ENCODE data around the gene LRRC23. TPM values are rescaled to one million over a fixed set of nuclear protein-coding genes. Genes with fewer than 3 reads are reported as not detected.

Gene LRRC23
- total and polyA plus RNA-seq, 7 donors = 5.3 to 21.0 (median 12.2) TPM

DNA sequence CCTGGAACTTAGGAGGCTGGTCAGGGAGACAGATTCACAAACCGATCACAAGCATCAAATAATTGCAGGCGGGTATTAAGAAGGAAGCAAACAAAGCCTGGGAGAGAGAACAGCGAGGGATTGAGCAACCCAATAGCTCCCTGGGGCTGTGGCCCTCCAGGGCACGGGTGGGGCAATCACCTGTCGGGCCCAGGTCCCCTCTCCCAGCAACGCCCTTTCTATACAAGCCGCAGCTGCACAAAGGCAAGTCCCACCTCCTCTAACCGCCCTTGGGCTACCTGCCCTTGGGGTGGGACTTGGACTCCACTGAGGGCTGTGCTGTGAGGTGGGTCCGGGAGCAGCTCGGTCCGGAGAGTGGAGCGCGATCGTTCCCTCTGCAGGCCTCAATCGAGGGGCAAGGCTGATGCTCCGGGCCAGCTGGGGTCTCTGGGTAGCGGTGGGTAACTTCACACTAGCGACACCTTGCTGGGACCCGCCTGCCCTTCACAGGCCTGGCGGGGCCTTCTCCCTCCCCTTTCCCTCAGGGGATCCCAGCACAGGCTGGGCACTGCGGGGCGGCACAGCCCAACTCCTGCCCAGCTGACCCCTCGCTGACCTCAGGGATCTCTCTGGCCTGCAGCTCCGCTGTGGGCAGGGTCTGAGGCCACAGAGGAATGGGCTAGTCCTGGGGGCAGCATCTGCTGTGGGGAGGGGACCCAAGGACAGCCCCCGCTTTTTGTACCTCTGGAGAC is 57.8 kb downstream of the LRRC23 start:
- WGBS, 2 donors = 11 to 63% methylated on average over 25 of the region's 25 CpGs
- intact Hi-C loops (cut with DNase I) = no loop called here
- H3K36me3 ChIP-seq = peaks cover 22 to 24% (median 23%) of the 10 kb centered on the region in 4 donors
- TF ChIP-seq EP300 (IDR thresholded peaks at IDR 0.05) (no peak), POLR2A (IDR thresholded peaks at IDR 0.05) (peak in 1 of 2 donors; percentile 55)
- H3K4me1 ChIP-seq = peaks cover 0 to 48% (median 31%) of the 10 kb centered on the region in 4 donors
- H3K27ac ChIP-seq = peak overlapping the region; percentile 64 to 86 (median 82)
- H3K9me3 ChIP-seq = no peaks in the 10 kb centered on the region
- no peaks in the 10 kb centered on the region for H3K27me3 ChIP-seq
- DNase-seq = peak; percentile 64
- H3K4me3 ChIP-seq = peak overlapping the region in 3 of 4 donors; percentile 11 to 34 (median 13)

DNA sequence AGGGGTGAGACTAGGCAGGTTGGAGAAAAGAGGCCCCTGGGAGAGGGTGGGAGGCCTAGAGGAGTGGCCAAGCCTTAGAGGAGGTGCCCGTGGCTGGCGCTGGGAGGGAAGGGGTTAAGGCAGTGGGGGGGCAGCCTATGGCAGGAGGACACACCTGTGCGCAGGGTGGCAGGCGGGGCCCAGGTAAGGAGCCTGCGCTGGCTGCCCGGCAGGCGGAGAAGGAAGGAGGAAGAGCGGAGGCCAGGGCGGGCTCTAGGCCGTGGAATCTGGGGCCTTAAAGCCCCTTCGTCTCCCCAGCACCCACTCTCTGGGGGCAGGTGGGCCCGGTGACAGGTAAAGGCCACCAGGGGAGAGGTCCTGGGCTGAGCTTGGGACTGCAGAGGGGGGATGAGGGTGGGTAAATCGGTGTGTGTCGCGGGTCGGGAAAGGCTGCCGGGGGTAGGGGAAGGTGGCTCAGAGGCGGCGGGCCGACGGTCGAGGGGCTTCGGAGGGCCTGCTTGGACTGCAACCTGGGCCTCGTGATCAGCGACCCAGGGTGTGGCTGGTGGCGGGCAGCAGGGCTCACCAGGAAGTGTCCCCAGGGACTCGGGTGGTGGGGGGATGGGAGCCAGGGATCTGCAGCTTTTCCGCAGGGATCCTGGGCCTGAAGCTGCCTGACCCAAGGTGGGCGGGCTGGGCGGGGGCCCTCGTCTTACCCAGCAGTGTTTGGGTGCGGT is 58.6 kb downstream of the LRRC23 start:
- Histone ChIP-seq H3K4me1 (peaks cover 0 to 44% (median 31%) of the 10 kb centered on the region in 4 donors), H3K27me3 (no peaks in the 10 kb centered on the region), H3K4me3 (peak overlapping the region in 1 of 4 donors; percentile 20), H3K9me3 (no peaks in the 10 kb centered on the region), H3K27ac (peak overlapping the region; percentile 64 to 86 (median 82)), H3K36me3 (peaks cover 28 to 31% (median 30%) of the 10 kb centered on the region in 4 donors)
- 18 to 64% methylated on average over 32 of the region's 32 CpGs for WGBS, 2 donors
- TF ChIP-seq, protein P1, sequence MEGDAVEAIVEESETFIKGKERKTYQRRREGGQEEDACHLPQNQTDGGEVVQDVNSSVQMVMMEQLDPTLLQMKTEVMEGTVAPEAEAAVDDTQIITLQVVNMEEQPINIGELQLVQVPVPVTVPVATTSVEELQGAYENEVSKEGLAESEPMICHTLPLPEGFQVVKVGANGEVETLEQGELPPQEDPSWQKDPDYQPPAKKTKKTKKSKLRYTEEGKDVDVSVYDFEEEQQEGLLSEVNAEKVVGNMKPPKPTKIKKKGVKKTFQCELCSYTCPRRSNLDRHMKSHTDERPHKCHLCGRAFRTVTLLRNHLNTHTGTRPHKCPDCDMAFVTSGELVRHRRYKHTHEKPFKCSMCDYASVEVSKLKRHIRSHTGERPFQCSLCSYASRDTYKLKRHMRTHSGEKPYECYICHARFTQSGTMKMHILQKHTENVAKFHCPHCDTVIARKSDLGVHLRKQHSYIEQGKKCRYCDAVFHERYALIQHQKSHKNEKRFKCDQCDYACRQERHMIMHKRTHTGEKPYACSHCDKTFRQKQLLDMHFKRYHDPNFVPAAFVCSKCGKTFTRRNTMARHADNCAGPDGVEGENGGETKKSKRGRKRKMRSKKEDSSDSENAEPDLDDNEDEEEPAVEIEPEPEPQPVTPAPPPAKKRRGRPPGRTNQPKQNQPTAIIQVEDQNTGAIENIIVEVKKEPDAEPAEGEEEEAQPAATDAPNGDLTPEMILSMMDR (IDR thresholded peaks at IDR 0.05) = peak in 1 of 4 experiments; percentile 16
- TF ChIP-seq EP300 (IDR thresholded peaks at IDR 0.05) = no peak
- TF ChIP-seq POLR2AphosphoS5 (IDR thresholded peaks at IDR 0.05) = peak in 1 of 4 donors; percentile 59
- TF ChIP-seq POLR2A (IDR thresholded peaks at IDR 0.05) = peak in 1 of 2 donors; percentile 85
- intact Hi-C loops (cut with DNase I) = no loop called here
- DNase-seq = peak; percentile 65

Small RNA genes lying within 50 kb of the gene (small RNA-seq; reads per million reads assigned to genes)
- gene MIR141 = 0.12 to 3.4 (median 0.75) reads per million in 3 donors
- gene MIR200C = 0.06 to 0.80 (median 0.75) reads per million in 3 donors
- gene RNU7-1 = 0 reads per million in 3 donors

Other genes starting within 250 kb of the LRRC23 start
- gene ING4, start 241.7 kb upstream of the LRRC23 start, total RNA-seq = 10 to 100 TPM; 52.8 to 85.9 (median 63.4) TPM
- 10 to 100 TPM; 37.8 to 59.5 (median 42.5) TPM for gene ING4, start 241.7 kb upstream of the LRRC23 start, polyA plus RNA-seq
- gene ZNF384, start 215.4 kb upstream of the LRRC23 start, total RNA-seq = 10 to 100 TPM; 24.0 to 32.6 (median 28.7) TPM
- 10 to 100 TPM; 22.7 to 40.3 (median 30.0) TPM for gene ZNF384, start 215.4 kb upstream of the LRRC23 start, polyA plus RNA-seq
- under 1 TPM; 0.27 to 0.55 (median 0.43) TPM for gene PIANP, start 204.0 kb upstream of the LRRC23 start, total RNA-seq
- 1 to 10 TPM in 2 of 3 donors, under 1 TPM in 1; 0.46 to 2.0 (median 1.2) TPM for gene PIANP, start 204.0 kb upstream of the LRRC23 start, polyA plus RNA-seq
- gene COPS7A, start 180.8 kb upstream of the LRRC23 start, total RNA-seq = 10 to 100 TPM; 51.3 to 69.3 (median 60.1) TPM
- gene COPS7A, start 180.8 kb upstream of the LRRC23 start, polyA plus RNA-seq = 10 to 100 TPM; 48.6 to 52.5 (median 52.3) TPM
- 100 to 1,000 TPM; 148 to 163 (median 159) TPM for gene MLF2, start 151.7 kb upstream of the LRRC23 start, total RNA-seq
- gene MLF2, start 151.7 kb upstream of the LRRC23 start, polyA plus RNA-seq = 100 to 1,000 TPM; 157 to 220 (median 178) TPM
- 100 to 1,000 TPM; 196 to 392 (median 255) TPM for gene PTMS, start 138.5 kb upstream of the LRRC23 start, total RNA-seq
- gene PTMS, start 138.5 kb upstream of the LRRC23 start, polyA plus RNA-seq = 100 to 1,000 TPM in 2 of 3 donors, 10 to 100 TPM in 1; 93.2 to 198 (median 174) TPM
- gene LAG3, start 132.3 kb upstream of the LRRC23 start, total RNA-seq = 1 to 10 TPM; 1.4 to 6.9 (median 3.0) TPM
- 1 to 10 TPM in 2 of 3 donors, under 1 TPM in 1; 0.60 to 4.2 (median 1.4) TPM for gene LAG3, start 132.3 kb upstream of the LRRC23 start, polyA plus RNA-seq
- gene CD4, start 115.3 kb upstream of the LRRC23 start, total RNA-seq = 10 to 100 TPM in 3 of 4 donors, 1 to 10 TPM in 1; 2.5 to 12.8 (median 11.5) TPM
- gene CD4, start 115.3 kb upstream of the LRRC23 start, polyA plus RNA-seq = 10 to 100 TPM in 2 of 3 donors, 1 to 10 TPM in 1; 4.8 to 29.7 (median 26.6) TPM
- 10 to 100 TPM in 2 of 4 donors, 1 to 10 TPM in 2; 6.4 to 16.1 (median 10.2) TPM for gene GPR162, start 83.0 kb upstream of the LRRC23 start, total RNA-seq
- 1 to 10 TPM; 1.2 to 7.6 (median 1.8) TPM for gene GPR162, start 83.0 kb upstream of the LRRC23 start, polyA plus RNA-seq
- gene P3H3, start 76.4 kb upstream of the LRRC23 start, total RNA-seq = 10 to 100 TPM; 16.4 to 69.8 (median 20.5) TPM
- 1 to 10 TPM in 2 of 3 donors, under 1 TPM in 1; 0.60 to 6.0 (median 1.2) TPM for gene P3H3, start 76.4 kb upstream of the LRRC23 start, polyA plus RNA-seq
- gene GNB3, start 63.9 kb upstream of the LRRC23 start, total RNA-seq = 1 to 10 TPM in 3 of 4 donors, under 1 TPM in 1; 0.36 to 8.9 (median 2.2) TPM
- 1 to 10 TPM in 2 of 3 donors, under 1 TPM in 1; 0.46 to 1.2 (median 1.1) TPM for gene GNB3, start 63.9 kb upstream of the LRRC23 start, polyA plus RNA-seq
- gene CDCA3, start 53.5 kb upstream of the LRRC23 start, total RNA-seq = 1 to 10 TPM in 1 of 4 donors, under 1 TPM in 3; 0.33 to 2.8 (median 0.45) TPM
- gene CDCA3, start 53.5 kb upstream of the LRRC23 start, polyA plus RNA-seq = 10 to 100 TPM in 1 of 3 donors, 1 to 10 TPM in 2; 4.8 to 31.2 (median 8.6) TPM
- gene USP5, start 52.7 kb upstream of the LRRC23 start, total RNA-seq = 10 to 100 TPM; 37.1 to 44.7 (median 41.5) TPM
- 10 to 100 TPM; 25.4 to 51.5 (median 26.4) TPM for gene USP5, start 52.7 kb upstream of the LRRC23 start, polyA plus RNA-seq
- 100 to 1,000 TPM; 194 to 345 (median 299) TPM for gene TPI1, start 37.3 kb upstream of the LRRC23 start, total RNA-seq
- 100 to 1,000 TPM; 808 to 994 (median 968) TPM for gene TPI1, start 37.3 kb upstream of the LRRC23 start, polyA plus RNA-seq
- 10 to 100 TPM in 1 of 4 donors, 1 to 10 TPM in 3; 4.6 to 10.5 (median 8.2) TPM for gene SPSB2, start 31.5 kb upstream of the LRRC23 start, total RNA-seq
- 10 to 100 TPM; 13.4 to 17.4 (median 13.5) TPM for gene SPSB2, start 31.5 kb upstream of the LRRC23 start, polyA plus RNA-seq
- gene ENO2, start 9.8 kb downstream of the LRRC23 start, total RNA-seq = 10 to 100 TPM; 26.3 to 37.5 (median 35.0) TPM
- 10 to 100 TPM in 1 of 3 donors, 1 to 10 TPM in 2; 1.8 to 15.6 (median 3.0) TPM for gene ENO2, start 9.8 kb downstream of the LRRC23 start, polyA plus RNA-seq
- 100 to 1,000 TPM in 1 of 4 donors, 10 to 100 TPM in 3; 46.4 to 138 (median 60.3) TPM for gene ATN1, start 23.1 kb downstream of the LRRC23 start, total RNA-seq
- gene ATN1, start 23.1 kb downstream of the LRRC23 start, polyA plus RNA-seq = 10 to 100 TPM; 30.1 to 78.8 (median 33.0) TPM
- not detected for gene RNU7-1, start 39.0 kb downstream of the LRRC23 start, total RNA-seq
- not detected for gene RNU7-1, start 39.0 kb downstream of the LRRC23 start, polyA plus RNA-seq
- 100 to 1,000 TPM; 465 to 697 (median 652) TPM for gene C12orf57, start 39.2 kb downstream of the LRRC23 start, total RNA-seq
- gene C12orf57, start 39.2 kb downstream of the LRRC23 start, polyA plus RNA-seq = 100 to 1,000 TPM; 305 to 810 (median 418) TPM
- gene PTPN6, start 46.5 kb downstream of the LRRC23 start, total RNA-seq = 10 to 100 TPM in 3 of 4 donors, 1 to 10 TPM in 1; 5.3 to 13.6 (median 11.8) TPM
- 10 to 100 TPM; 42.1 to 92.4 (median 67.3) TPM for gene PTPN6, start 46.5 kb downstream of the LRRC23 start, polyA plus RNA-seq
- 100 to 1,000 TPM; 211 to 327 (median 285) TPM for gene PHB2, start 65.8 kb downstream of the LRRC23 start, total RNA-seq
- gene PHB2, start 65.8 kb downstream of the LRRC23 start, polyA plus RNA-seq = 100 to 1,000 TPM; 180 to 283 (median 184) TPM
- gene EMG1, start 66.1 kb downstream of the LRRC23 start, total RNA-seq = 10 to 100 TPM; 18.8 to 32.3 (median 22.7) TPM
- 10 to 100 TPM; 19.2 to 33.0 (median 21.3) TPM for gene EMG1, start 66.1 kb downstream of the LRRC23 start, polyA plus RNA-seq
- gene LPCAT3, start 113.7 kb downstream of the LRRC23 start, total RNA-seq = 10 to 100 TPM; 18.6 to 27.0 (median 25.4) TPM
- 10 to 100 TPM in 2 of 3 donors, 1 to 10 TPM in 1; 7.8 to 47.9 (median 16.9) TPM for gene LPCAT3, start 113.7 kb downstream of the LRRC23 start, polyA plus RNA-seq
- gene C1S, start 155.9 kb downstream of the LRRC23 start, total RNA-seq = 100 to 1,000 TPM; 420 to 622 (median 463) TPM
- gene C1S, start 155.9 kb downstream of the LRRC23 start, polyA plus RNA-seq = 100 to 1,000 TPM in 1 of 3 donors, 10 to 100 TPM in 2; 15.5 to 244 (median 52.9) TPM
- gene C1R, start 187.6 kb downstream of the LRRC23 start, total RNA-seq = 100 to 1,000 TPM; 328 to 493 (median 467) TPM
- 100 to 1,000 TPM in 1 of 3 donors, 10 to 100 TPM in 2; 23.8 to 257 (median 54.1) TPM for gene C1R, start 187.6 kb downstream of the LRRC23 start, polyA plus RNA-seq
- gene C1RL, start 204.4 kb downstream of the LRRC23 start, total RNA-seq = 10 to 100 TPM; 44.2 to 82.6 (median 65.3) TPM
- gene C1RL, start 204.4 kb downstream of the LRRC23 start, polyA plus RNA-seq = 10 to 100 TPM in 2 of 3 donors, 1 to 10 TPM in 1; 9.9 to 45.5 (median 12.0) TPM
- gene RBP5, start 224.1 kb downstream of the LRRC23 start, total RNA-seq = under 1 TPM in 1 of 4 donors, not detected in 3; 0.71 TPM
- gene RBP5, start 224.1 kb downstream of the LRRC23 start, polyA plus RNA-seq = 10 to 100 TPM in 1 of 3 donors, 1 to 10 TPM in 2; 3.7 to 30.9 (median 4.2) TPM
- 10 to 100 TPM; 11.5 to 41.5 (median 19.3) TPM for gene CLSTN3, start 225.5 kb downstream of the LRRC23 start, total RNA-seq
- 10 to 100 TPM in 1 of 3 donors, 1 to 10 TPM in 2; 3.7 to 25.9 (median 6.0) TPM for gene CLSTN3, start 225.5 kb downstream of the LRRC23 start, polyA plus RNA-seq

Data from sigmoid colon (tissue), 7 donors.